Immature natural killer cell (primary cell): Measurements from ENCODE around the gene SMIM3. TPM values are rescaled to one million over a fixed set of nuclear protein-coding genes. Genes with fewer than 3 reads are reported as not detected.
"Not testable (repeated sequence)": the region's sequence is repeated elsewhere in the genome, so short reads cannot be mapped to it uniquely, and the experiment has no call there.

Source experiments
- DNase-seq, 3 donors: peaks; one replicate each; pipeline ENCODE4 v3.0.0; 2022; ENCODE audit warnings: mixed read lengths in 1 of 3
- H3K27ac Mint-ChIP-seq, 6 donors: one replicate each; pipeline ENCODE4 v1.8.0; 2020; ENCODE audit warnings: mixed read lengths in 6 of 6, mild to moderate bottlenecking in 5 of 6, inconsistent platforms in 4 of 6, moderate library complexity in 3 of 6
- H3K27me3 Mint-ChIP-seq, 3 donors: one replicate each; pipeline ENCODE4 v1.8.0; 2020 to 2021; ENCODE audit warnings: low read depth in 3 of 3, mild to moderate bottlenecking in 3 of 3, mixed read lengths in 3 of 3, moderate library complexity in 3 of 3, inconsistent platforms in 1 of 3
- H3K36me3 Mint-ChIP-seq, 3 donors: one replicate each; pipeline ENCODE4 v1.8.0; 2020; ENCODE audit warnings: mixed read lengths in 3 of 3, inconsistent platforms in 2 of 3, mild to moderate bottlenecking in 2 of 3
- H3K4me1 Mint-ChIP-seq, 2 donors: one replicate each; pipeline ENCODE4 v1.8.0; 2020; ENCODE audit warnings: inconsistent platforms in 2 of 2, mild to moderate bottlenecking in 2 of 2, mixed read lengths in 2 of 2, moderate library complexity in 1 of 2
- H3K4me3 Mint-ChIP-seq, 5 donors: one replicate each; pipeline ENCODE4 v1.8.0; 2020; ENCODE audit warnings: mild to moderate bottlenecking in 5 of 5, mixed read lengths in 5 of 5, inconsistent platforms in 3 of 5, moderate library complexity in 3 of 5
- H3K9me3 Mint-ChIP-seq, 6 donors: one replicate each; pipeline ENCODE4 v1.8.0; 2020; ENCODE audit warnings: mild to moderate bottlenecking in 6 of 6, mixed read lengths in 6 of 6, inconsistent platforms in 4 of 6, moderate library complexity in 3 of 6
- polyA plus RNA-seq, 3 donors: library from polyadenylated mRNA; unstranded; fragments of 300-500 nt; fragmentation: Illumina TruSeq; gene quantifications; one replicate each; pipeline ENCODE4 v1.2.3, GENCODE V29; 2021

The SMIM3 gene
- polyA plus RNA-seq, 3 donors from 2014 or later: 20.1 to 32.6 (median 21.7) TPM

GRCh38 chr5:150845185-150845859 is 66.8 kb downstream of the SMIM3 start:
- H3K27me3 Mint-ChIP-seq, H3K27ac Mint-ChIP-seq, DNase-seq, H3K36me3 Mint-ChIP-seq, H3K9me3 Mint-ChIP-seq: not testable (repeated sequence)
- Mint-ChIP-seq H3K4me3 (peak overlapping the region in 1 of 5 donors; percentile 92), H3K4me1 (peaks cover 18 to 23% of the 10 kb centered on the region in 2 donors)

- H3K27ac Mint-ChIP-seq: peak within 1 kb of the TSS; percentile 83 to 97 (median 93)
- not testable (repeated sequence) for H3K9me3 Mint-ChIP-seq
- peak; percentile 51 to 65 (median 59) for DNase-seq
Measured at GRCh38 chr5:150846308-150846653, 67.7 kb downstream of the SMIM3 start, which contains the start of gene IRGM. TSS of gene IRGM (plus strand) at chr5:150846521. CDS start at chr5:150848124, 1,603 bp downstream.

More at GRCh38 chr5:150846308-150846653, 67.7 kb downstream of the SMIM3 start, which contains the start of gene IRGM:
- not testable (repeated sequence) for H3K27me3 Mint-ChIP-seq, H3K36me3 Mint-ChIP-seq
- Mint-ChIP-seq H3K4me1 (peaks cover 18 to 23% of the 10 kb centered on the region in 2 donors), H3K4me3 (peak within 1 kb of the TSS; percentile 87 to 98 (median 90))

Other genes with a start within 250 kb of the SMIM3 start
- gene SYNPO, start 138.1 kb upstream of the SMIM3 start, polyA plus RNA-seq: not detected
- gene MYOZ3, start 117.5 kb upstream of the SMIM3 start, polyA plus RNA-seq: not detected
- gene RBM22, start 77.7 kb upstream of the SMIM3 start, polyA plus RNA-seq: 10 to 100 TPM; 52.9 to 73.3 (median 62.9) TPM
- gene DCTN4, start 19.7 kb upstream of the SMIM3 start, polyA plus RNA-seq: 10 to 100 TPM in 1 of 3 donors, 1 to 10 TPM in 2; 8.0 to 10.6 (median 9.4) TPM
- 1 to 10 TPM; 2.4 to 5.9 (median 4.0) TPM for gene IRGM, start 67.8 kb downstream of the SMIM3 start, polyA plus RNA-seq
- 1 to 10 TPM in 1 of 3 donors, under 1 TPM in 2; 0.40 to 2.1 (median 0.40) TPM for gene ZNF300, start 126.2 kb downstream of the SMIM3 start, polyA plus RNA-seq
- under 1 TPM in 1 of 3 donors, not detected in 2; 0.96 TPM for gene GPX3, start 241.8 kb downstream of the SMIM3 start, polyA plus RNA-seq